ENCODE data around the gene ITGB1BP1.

GRCh38 chr2:9422321-9423099 lies 818 bp downstream of the ITGB1BP1 start:
- TF ChIP-seq, protein P1, sequence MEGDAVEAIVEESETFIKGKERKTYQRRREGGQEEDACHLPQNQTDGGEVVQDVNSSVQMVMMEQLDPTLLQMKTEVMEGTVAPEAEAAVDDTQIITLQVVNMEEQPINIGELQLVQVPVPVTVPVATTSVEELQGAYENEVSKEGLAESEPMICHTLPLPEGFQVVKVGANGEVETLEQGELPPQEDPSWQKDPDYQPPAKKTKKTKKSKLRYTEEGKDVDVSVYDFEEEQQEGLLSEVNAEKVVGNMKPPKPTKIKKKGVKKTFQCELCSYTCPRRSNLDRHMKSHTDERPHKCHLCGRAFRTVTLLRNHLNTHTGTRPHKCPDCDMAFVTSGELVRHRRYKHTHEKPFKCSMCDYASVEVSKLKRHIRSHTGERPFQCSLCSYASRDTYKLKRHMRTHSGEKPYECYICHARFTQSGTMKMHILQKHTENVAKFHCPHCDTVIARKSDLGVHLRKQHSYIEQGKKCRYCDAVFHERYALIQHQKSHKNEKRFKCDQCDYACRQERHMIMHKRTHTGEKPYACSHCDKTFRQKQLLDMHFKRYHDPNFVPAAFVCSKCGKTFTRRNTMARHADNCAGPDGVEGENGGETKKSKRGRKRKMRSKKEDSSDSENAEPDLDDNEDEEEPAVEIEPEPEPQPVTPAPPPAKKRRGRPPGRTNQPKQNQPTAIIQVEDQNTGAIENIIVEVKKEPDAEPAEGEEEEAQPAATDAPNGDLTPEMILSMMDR (IDR thresholded peaks at IDR 0.05), result no peak
- TF ChIP-seq EZH2 (IDR thresholded peaks at IDR 0.05), result no peak

Measured in neural progenitor cell (in vitro differentiated cells).